Caco-2 (cell line): ENCODE results near the gene HTR5A. TPM values are rescaled to one million over a fixed set of nuclear protein-coding genes. Genes with fewer than 3 reads are reported as not detected.

Experiments used
- BruUV-seq: library from RNA; stranded (reverse); fragments of 400-500 nt; replicated peaks from 2 replicates; lab custom pipeline; 2021; lab: Mats Ljungman, UMichigan
- CTCF ChIA-PET: fragments of 300-600 bp; sonication (Branson Sonifier 250); formaldehyde crosslinking; loops from one replicate; lab custom pipeline; 2022; ENCODE audit warnings: antibody characterized with exemption; lab: Charles Lee
- POLR2A ChIA-PET: fragments of 300-600 bp; sonication (Branson Sonifier 250); formaldehyde crosslinking; loops from one replicate; lab custom pipeline; 2022; ENCODE audit warnings: antibody characterized with exemption; lab: Charles Lee
- DNase-seq, 2 experiments: peaks; one replicate each; pipeline versions ENCODE4 v3.0.0 to v3.0.0-alpha.2; 2020 to 2022
- H3K27me3 ChIP-seq: replicated peaks from 2 replicates; pipeline ENCODE4 v1.6.0; 2011; ENCODE audit warnings: low read length; ENCODE audit not compliant: control insufficient read depth, insufficient read depth
- H3K36me3 ChIP-seq: 2 replicates; pipeline ENCODE4 v1.5.1; 2011; ENCODE audit warnings: low read length; ENCODE audit not compliant: control insufficient read depth, insufficient read depth
- H3K4me1 ChIP-seq: fragments of 250-450 bp; sonication (Bioruptor Pico); 2 replicates; pipeline ENCODE4 v1.5.1; 2020; ENCODE audit warnings: mild to moderate bottlenecking
- H3K4me3 ChIP-seq: 2 replicates; pipeline ENCODE4 v1.5.1; 2011; ENCODE audit warnings: low read depth, mild to moderate bottlenecking, control low read depth, low read length
- H3K9me3 ChIP-seq: fragments of 250-450 bp; sonication (Bioruptor Pico); 2 replicates; pipeline ENCODE4 v1.5.1; 2020; ENCODE audit warnings: mild to moderate bottlenecking, moderate library complexity
- H3K27ac Mint-ChIP-seq: one replicate; pipeline ENCODE4 v1.8.0; 2022; ENCODE audit warnings: mixed read lengths; ENCODE audit not compliant: unreplicated experiment
- H3K27me3 Mint-ChIP-seq: one replicate; pipeline ENCODE4 v1.8.0; 2022; ENCODE audit warnings: mixed read lengths; ENCODE audit not compliant: insufficient read depth, unreplicated experiment
- H3K36me3 Mint-ChIP-seq: one replicate; pipeline ENCODE4 v1.8.0; 2022; ENCODE audit warnings: mild to moderate bottlenecking, mixed read lengths; ENCODE audit not compliant: insufficient read depth, unreplicated experiment
- H3K4me1 Mint-ChIP-seq: one replicate; pipeline ENCODE4 v1.8.0; 2022; ENCODE audit warnings: low read depth, mixed read lengths; ENCODE audit not compliant: unreplicated experiment
- H3K4me3 Mint-ChIP-seq: one replicate; pipeline ENCODE4 v1.8.0; 2022; ENCODE audit warnings: mild to moderate bottlenecking, moderate library complexity, mixed read lengths; ENCODE audit not compliant: unreplicated experiment
- H3K9me3 Mint-ChIP-seq: one replicate; pipeline ENCODE4 v1.8.0; 2022; ENCODE audit warnings: mixed read lengths; ENCODE audit not compliant: unreplicated experiment
- intact Hi-C: fragments of 100-400 bp; cut with micrococcal nuclease; formaldehyde crosslinking; loops from one replicate; pipeline ENCODE4 v1.10.0; 2022; ENCODE audit not compliant: unreplicated experiment
- total RNA-seq: library from RNA; stranded (reverse); gene quantifications from 2 replicates; pipeline ENCODE4 v1.2.3, GENCODE V29; 2022
- TF ChIP-seq, protein P1 (sequence below), 2 experiments: fragments of 200-600 bp in 1 of 2; IDR thresholded peaks; 1 replicate in 1 of 2; 2 replicates in 1 of 2; pipeline versions ENCODE4 v1.5.1 to v1.8.0; 2011 to 2022; ENCODE audit warnings: antibody characterized with exemption in 1 of 2, control low read depth in 1 of 2, inconsistent platforms in 1 of 2, low read depth in 1 of 2, low read length in 1 of 2, mild to moderate bottlenecking in 1 of 2, moderate library complexity in 1 of 2; ENCODE audit not compliant: insufficient read depth in 1 of 2, severe bottlenecking in 1 of 2, unreplicated experiment in 1 of 2

Gene HTR5A
- total RNA-seq, 1 experiment from 2014 or later = not detected

DNA sequence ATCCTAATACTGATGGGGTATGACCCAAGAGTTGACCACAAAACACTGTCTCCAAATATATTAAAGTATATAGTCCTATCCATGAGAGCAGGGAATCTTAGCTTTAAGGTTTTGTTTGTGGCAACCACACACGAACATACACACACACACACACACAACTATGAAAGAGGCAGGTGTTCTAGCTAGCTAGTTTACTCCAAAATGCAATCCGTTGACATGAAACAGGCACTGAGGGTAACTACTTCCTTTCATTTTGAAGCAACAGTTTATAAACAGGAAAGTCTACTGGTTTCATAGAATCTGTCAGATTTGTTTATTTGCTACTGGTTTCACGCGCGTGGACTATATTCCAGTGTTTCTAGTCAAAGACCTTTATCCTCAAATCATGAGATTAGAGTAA, 14.8 kb downstream of the HTR5A start:
- ChIA-PET CTCF (no interaction called here), POLR2A (no interaction called here)
- Mint-ChIP-seq H3K27me3 (peaks cover 10% of the 10 kb centered on the region), H3K4me3 (no peak overlapping the region), H3K4me1 (no peaks in the 10 kb centered on the region), H3K9me3 (no peaks in the 10 kb centered on the region), H3K27ac (no peak overlapping the region), H3K36me3 (no peaks in the 10 kb centered on the region)
- intact Hi-C loops = no loop called here
- TF ChIP-seq, protein P1, sequence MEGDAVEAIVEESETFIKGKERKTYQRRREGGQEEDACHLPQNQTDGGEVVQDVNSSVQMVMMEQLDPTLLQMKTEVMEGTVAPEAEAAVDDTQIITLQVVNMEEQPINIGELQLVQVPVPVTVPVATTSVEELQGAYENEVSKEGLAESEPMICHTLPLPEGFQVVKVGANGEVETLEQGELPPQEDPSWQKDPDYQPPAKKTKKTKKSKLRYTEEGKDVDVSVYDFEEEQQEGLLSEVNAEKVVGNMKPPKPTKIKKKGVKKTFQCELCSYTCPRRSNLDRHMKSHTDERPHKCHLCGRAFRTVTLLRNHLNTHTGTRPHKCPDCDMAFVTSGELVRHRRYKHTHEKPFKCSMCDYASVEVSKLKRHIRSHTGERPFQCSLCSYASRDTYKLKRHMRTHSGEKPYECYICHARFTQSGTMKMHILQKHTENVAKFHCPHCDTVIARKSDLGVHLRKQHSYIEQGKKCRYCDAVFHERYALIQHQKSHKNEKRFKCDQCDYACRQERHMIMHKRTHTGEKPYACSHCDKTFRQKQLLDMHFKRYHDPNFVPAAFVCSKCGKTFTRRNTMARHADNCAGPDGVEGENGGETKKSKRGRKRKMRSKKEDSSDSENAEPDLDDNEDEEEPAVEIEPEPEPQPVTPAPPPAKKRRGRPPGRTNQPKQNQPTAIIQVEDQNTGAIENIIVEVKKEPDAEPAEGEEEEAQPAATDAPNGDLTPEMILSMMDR (IDR thresholded peaks at IDR 0.05; ENCODE audit: insufficient read depth in 1 of 2, low read depth in 1 of 2, low read length in 1 of 2, severe bottlenecking in 1 of 2, unreplicated experiment in 1 of 2) = no peak
- Histone ChIP-seq H3K4me1 (no peaks in the 10 kb centered on the region), H3K36me3 (no peaks in the 10 kb centered on the region), H3K9me3 (no peaks in the 10 kb centered on the region), H3K4me3 (no peak overlapping the region), H3K27me3 (no peaks in the 10 kb centered on the region)
- BruUV-seq = no TSS peak
- DNase-seq = no peak

DNA sequence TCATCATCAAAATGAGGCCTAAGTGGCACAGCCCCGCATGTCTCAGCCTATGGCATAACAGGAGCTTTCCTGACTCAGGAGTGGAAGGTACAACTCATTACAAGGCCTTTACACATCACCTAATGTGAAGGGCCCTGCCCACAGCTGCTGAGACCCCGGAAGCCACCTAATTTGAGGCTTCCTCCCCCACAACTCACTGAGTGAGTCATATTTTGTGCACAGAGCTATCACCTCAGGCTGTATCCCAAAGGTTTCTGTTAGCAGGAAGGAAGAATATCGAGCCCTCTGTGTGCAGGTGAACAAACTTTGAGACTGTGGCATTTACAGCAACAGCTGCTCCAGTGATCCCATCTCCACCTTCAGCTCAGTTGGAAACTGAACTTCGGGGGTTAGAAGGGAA, 20.6 kb downstream of the HTR5A start:
- no peak overlapping the region for H3K4me3 ChIP-seq
- TF ChIP-seq, protein P1 (IDR thresholded peaks at IDR 0.05; ENCODE audit: insufficient read depth in 1 of 2, low read depth in 1 of 2, low read length in 1 of 2, severe bottlenecking in 1 of 2, unreplicated experiment in 1 of 2) = no peak
- H3K4me3 Mint-ChIP-seq = no peak overlapping the region
- H3K9me3 ChIP-seq = no peaks in the 10 kb centered on the region
- peaks cover 4% of the 10 kb centered on the region for H3K9me3 Mint-ChIP-seq
- ChIA-PET POLR2A (no interaction called here), CTCF (no interaction called here)
- no peaks in the 10 kb centered on the region for H3K36me3 Mint-ChIP-seq
- no peaks in the 10 kb centered on the region for H3K4me1 ChIP-seq
- intact Hi-C loops = no loop called here
- no TSS peak for BruUV-seq
- DNase-seq = no peak
- no peaks in the 10 kb centered on the region for H3K4me1 Mint-ChIP-seq
- no peak overlapping the region for H3K27ac Mint-ChIP-seq
- H3K27me3 ChIP-seq = no peaks in the 10 kb centered on the region
- H3K27me3 Mint-ChIP-seq = peaks cover 6% of the 10 kb centered on the region
- H3K36me3 ChIP-seq = no peaks in the 10 kb centered on the region

DNA sequence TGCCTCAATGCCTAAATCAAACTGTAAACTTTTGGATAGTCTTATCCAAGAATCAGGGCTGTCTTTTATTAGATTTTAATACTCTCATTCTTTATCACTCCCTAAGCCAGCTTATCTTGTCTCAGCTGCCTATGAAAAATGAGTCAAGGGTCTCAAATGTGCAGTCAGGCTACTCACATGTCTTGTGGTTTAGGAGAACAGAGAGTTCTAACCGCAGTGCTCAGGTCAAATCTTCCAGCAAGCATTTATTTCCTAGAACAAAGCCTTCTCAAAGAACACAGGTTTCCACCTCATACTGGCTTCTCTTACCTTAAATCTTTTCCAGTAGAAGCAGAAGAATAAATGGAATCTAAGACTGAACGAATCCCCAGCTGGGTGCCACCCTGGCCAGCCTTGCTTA, 23.5 kb downstream of the HTR5A start:
- Mint-ChIP-seq H3K4me3 (no peak overlapping the region), H3K36me3 (no peaks in the 10 kb centered on the region), H3K4me1 (no peaks in the 10 kb centered on the region), H3K9me3 (peaks cover 9% of the 10 kb centered on the region), H3K27me3 (peaks cover 8% of the 10 kb centered on the region), H3K27ac (no peak overlapping the region)
- intact Hi-C loops = no loop called here
- ChIA-PET CTCF (no interaction called here), POLR2A (no interaction called here)
- DNase-seq = no peak
- no peaks in the 10 kb centered on the region; the same call in 1 of the 2 replicates for H3K9me3 ChIP-seq
- TF ChIP-seq, protein P1 (IDR thresholded peaks at IDR 0.05; ENCODE audit: insufficient read depth in 1 of 2, low read depth in 1 of 2, low read length in 1 of 2, severe bottlenecking in 1 of 2, unreplicated experiment in 1 of 2) = no peak
- BruUV-seq = no TSS peak
- H3K4me3 ChIP-seq = no peak overlapping the region
- no peaks in the 10 kb centered on the region for H3K36me3 ChIP-seq
- no peaks in the 10 kb centered on the region for H3K27me3 ChIP-seq
- no peaks in the 10 kb centered on the region for H3K4me1 ChIP-seq
